ENCODE data around the gene EFEMP2. TPM values are rescaled to one million over a fixed set of nuclear protein-coding genes. Genes with fewer than 3 reads are reported as not detected.

EFEMP2 gene
- polyA plus RNA-seq, result 37.7 TPM
- long read RNA-seq, donor 1, transcript EFEMP2-201 (11 exons, 2,034 nt), result major isoform, 5 of 13 reads
- long read RNA-seq, donor 1, partial matches to known transcripts, result 8 of 13 reads
- long read RNA-seq, donor 1, other reads (novel, unspliced or antisense), result 0 of 13 reads
- long read RNA-seq, donor 2, transcript EFEMP2-201 (11 exons, 2,034 nt), result major isoform, 9 of 30 reads
- long read RNA-seq, donor 2, partial matches to known transcripts, result 20 of 30 reads
- long read RNA-seq, donor 2, other reads (novel, unspliced or antisense), result 0 of 30 reads
- long read RNA-seq, donor 3, result 0 reads
- long read RNA-seq, donor 4, partial matches to known transcripts, result 0 of 1 reads
- long read RNA-seq, donor 4, other reads (novel, unspliced or antisense), result 0 of 1 reads
- long read RNA-seq, donor 5, transcript EFEMP2-201 (11 exons, 2,034 nt), result major isoform, 15 of 16 reads
- long read RNA-seq, donor 5, partial matches to known transcripts, result 0 of 16 reads
- long read RNA-seq, donor 5, other reads (novel, unspliced or antisense), result 0 of 16 reads
- long read RNA-seq, donor 6, transcript EFEMP2-201 (11 exons, 2,034 nt), result major isoform, 12 of 14 reads
- long read RNA-seq, donor 6, partial matches to known transcripts, result 0 of 14 reads
- long read RNA-seq, donor 6, other reads (novel, unspliced or antisense), result 0 of 14 reads
- long read RNA-seq, donor 7, transcript EFEMP2-201 (11 exons, 2,034 nt), result major isoform, 14 of 16 reads
- long read RNA-seq, donor 7, partial matches to known transcripts, result 0 of 16 reads
- long read RNA-seq, donor 7, other reads (novel, unspliced or antisense), result 0 of 16 reads
- long read RNA-seq, donor 8, transcript EFEMP2-201 (11 exons, 2,034 nt), result major isoform, 12 of 15 reads
- long read RNA-seq, donor 8, partial matches to known transcripts, result 0 of 15 reads
- long read RNA-seq, donor 8, other reads (novel, unspliced or antisense), result 0 of 15 reads
- long read RNA-seq, donor 9, transcript EFEMP2-201 (11 exons, 2,034 nt), result major isoform, 14 of 22 reads
- long read RNA-seq, donor 9, partial matches to known transcripts, result 5 of 22 reads
- long read RNA-seq, donor 9, other reads (novel, unspliced or antisense), result 0 of 22 reads
- long read RNA-seq, donor 10, transcript EFEMP2-201 (11 exons, 2,034 nt), result major isoform, 6 of 10 reads
- long read RNA-seq, donor 10, partial matches to known transcripts, result 0 of 10 reads
- long read RNA-seq, donor 10, other reads (novel, unspliced or antisense), result 0 of 10 reads
- long read RNA-seq, donor 11, transcript EFEMP2-201 (11 exons, 2,034 nt), result major isoform, 9 of 11 reads
- long read RNA-seq, donor 11, partial matches to known transcripts, result 0 of 11 reads
- long read RNA-seq, donor 11, other reads (novel, unspliced or antisense), result 0 of 11 reads

DNA sequence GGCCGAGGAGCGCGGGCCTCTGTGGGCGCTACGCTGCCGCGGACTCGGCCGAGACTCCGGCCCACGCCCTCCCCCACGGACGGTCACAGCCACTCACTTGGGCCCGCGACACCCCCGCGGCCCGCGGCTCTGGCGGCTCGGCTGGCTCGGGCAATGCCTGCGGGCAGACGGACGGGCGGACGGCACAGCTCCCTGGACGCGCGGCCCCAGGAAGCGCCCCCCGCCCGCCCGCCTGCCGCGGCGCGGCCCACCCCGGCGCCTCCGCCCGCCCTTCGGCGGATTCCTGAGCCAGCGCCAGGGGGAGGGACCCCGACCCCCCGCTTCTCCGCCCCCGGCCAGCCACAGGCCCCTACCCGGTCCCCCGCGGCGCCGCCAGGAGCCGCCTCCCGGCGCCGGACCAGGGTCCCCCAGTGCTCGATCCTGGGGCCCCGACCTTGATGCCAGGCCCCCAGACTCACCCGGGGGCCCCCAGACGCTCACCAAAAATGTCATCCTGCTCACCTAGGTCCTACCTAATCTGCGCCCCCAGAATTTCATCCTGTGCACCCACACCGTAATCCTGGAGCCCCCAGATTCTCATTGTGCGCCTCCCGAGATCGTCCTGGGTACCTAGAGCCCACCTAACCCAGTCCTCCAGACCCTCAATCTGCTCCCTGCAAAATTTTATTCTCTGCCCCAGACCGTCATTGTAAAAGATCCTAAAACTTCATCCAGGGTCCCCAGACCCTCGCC lies at the start of gene EFEMP2:
Gene EFEMP2, minus strand, starts transcription at position 215 of the 732 bp plus-strand sequence. CDS start 446 bp downstream, outside the sequence.
- no peaks in the 10 kb centered on the region for H3K9me3 ChIP-seq (ENCODE audit: control insufficient read depth, low read depth, low read length)
- no CpG with 5 or more reads among the region's 69 CpGs for WGBS (ENCODE audit: insufficient coverage, low lambda C conversion rate)
- H3K4me1 ChIP-seq (ENCODE audit: control insufficient read depth, insufficient read depth, low read length), result peaks cover 13% of the 10 kb centered on the region
- H3K27me3 ChIP-seq (ENCODE audit: control insufficient read depth, insufficient read depth, low read length), result peaks cover 10% of the 10 kb centered on the region
- peaks cover 9% of the 10 kb centered on the region for H3K36me3 ChIP-seq (ENCODE audit: control insufficient read depth, insufficient read depth, low read length)
- DNase-seq, result peak in 1 of 2 donors; percentile 45
- H3K27ac ChIP-seq (ENCODE audit: low read length), result peak within 1 kb of the TSS; percentile 59
- peak within 1 kb of the TSS; percentile 54 for H3K4me3 ChIP-seq (ENCODE audit: low read length)

DNA sequence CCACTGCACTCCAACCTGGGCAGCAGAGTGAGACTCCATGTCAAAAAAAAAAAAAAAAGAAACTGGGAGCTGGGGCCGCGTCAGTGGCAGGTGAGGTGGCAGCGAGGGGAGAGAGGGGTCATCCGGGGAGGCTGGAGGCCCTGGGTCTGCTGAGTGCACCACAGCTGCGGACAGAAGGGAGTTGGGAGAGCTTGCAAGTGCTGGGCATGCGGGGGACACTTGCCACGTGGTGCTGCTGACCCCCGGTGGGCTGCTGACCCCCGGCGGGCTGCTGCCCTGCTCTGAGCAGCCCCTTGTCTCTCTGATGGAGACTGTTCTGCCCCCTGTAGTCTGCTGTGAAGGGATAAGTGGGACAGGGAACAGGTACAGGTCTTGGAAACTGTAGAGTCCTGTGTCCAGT lies 49.3 kb upstream of the EFEMP2 start:
- H3K4me1 ChIP-seq (ENCODE audit: control insufficient read depth, insufficient read depth, low read length), result peaks cover 20% of the 10 kb centered on the region
- no peak overlapping the region for H3K27ac ChIP-seq (ENCODE audit: low read length)
- no CpG with 5 or more reads among the region's 10 CpGs for WGBS (ENCODE audit: insufficient coverage, low lambda C conversion rate)
- no peak overlapping the region for H3K4me3 ChIP-seq (ENCODE audit: low read length)
- H3K9me3 ChIP-seq (ENCODE audit: control insufficient read depth, low read depth, low read length), result peaks cover 5% of the 10 kb centered on the region
- H3K36me3 ChIP-seq (ENCODE audit: control insufficient read depth, insufficient read depth, low read length), result peaks cover 19% of the 10 kb centered on the region
- DNase-seq, result no peak
- H3K27me3 ChIP-seq (ENCODE audit: control insufficient read depth, insufficient read depth, low read length), result no peaks in the 10 kb centered on the region

DNA sequence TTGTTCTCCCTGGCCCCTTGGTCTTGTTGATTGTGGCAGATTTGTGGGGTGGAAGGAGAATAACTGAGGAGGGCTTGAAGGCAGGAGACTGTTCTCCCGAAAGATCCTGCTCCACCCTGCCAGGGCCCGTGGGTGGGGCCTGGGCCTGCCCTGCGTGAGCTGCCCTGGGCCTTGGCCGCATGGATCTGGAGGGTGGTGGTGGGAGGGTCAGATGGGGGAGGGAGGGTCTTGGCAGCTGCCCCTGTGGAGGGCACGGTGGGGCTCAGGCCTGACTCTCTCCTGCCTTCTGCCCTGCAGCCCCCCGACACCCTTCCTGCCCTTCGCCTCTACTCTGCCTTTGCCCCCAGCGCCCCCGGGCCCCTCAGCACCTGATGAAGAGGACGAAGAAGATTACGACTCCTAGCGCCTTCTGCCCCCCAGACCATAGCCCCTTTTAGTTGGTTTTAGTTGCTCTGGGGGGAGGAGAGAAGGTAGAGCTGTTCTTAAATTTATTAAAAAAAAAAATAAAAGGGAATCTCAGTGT lies 48.5 kb upstream of the EFEMP2 start:
- Histone ChIP-seq H3K4me1 (ENCODE audit: control insufficient read depth, insufficient read depth, low read length) (peaks cover 20% of the 10 kb centered on the region), H3K9me3 (ENCODE audit: control insufficient read depth, low read depth, low read length) (peaks cover 5% of the 10 kb centered on the region), H3K36me3 (ENCODE audit: control insufficient read depth, insufficient read depth, low read length) (peaks cover 24% of the 10 kb centered on the region), H3K27ac (ENCODE audit: low read length) (no peak overlapping the region), H3K4me3 (ENCODE audit: low read length) (no peak overlapping the region), H3K27me3 (ENCODE audit: control insufficient read depth, insufficient read depth, low read length) (no peaks in the 10 kb centered on the region)
- WGBS (ENCODE audit: insufficient coverage, low lambda C conversion rate), result no CpG with 5 or more reads among the region's 12 CpGs
- DNase-seq, result no peak

DNA sequence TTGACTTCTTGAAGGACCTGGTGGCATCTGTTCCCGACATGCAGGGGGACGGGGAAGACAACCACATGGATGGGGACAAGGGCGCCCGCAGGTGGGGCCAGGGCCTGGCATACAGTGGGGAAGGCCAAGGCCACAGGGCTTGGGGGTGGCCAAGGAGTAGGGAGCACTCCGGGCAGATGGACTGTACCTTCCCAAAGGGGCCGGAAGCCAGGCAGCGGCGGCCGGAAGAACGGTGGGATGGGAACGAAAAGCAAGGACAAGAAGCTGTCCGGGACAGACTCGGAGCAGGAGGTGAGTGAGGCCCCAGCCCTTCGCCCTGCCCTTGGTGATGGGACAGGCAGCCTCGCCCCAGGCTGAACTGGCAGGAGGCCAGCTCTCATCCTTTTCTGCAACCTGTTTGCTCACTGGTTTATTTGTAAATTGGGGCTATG lies 47.8 kb upstream of the EFEMP2 start:
- peak overlapping the region; percentile 78 for H3K4me3 ChIP-seq (ENCODE audit: low read length)
- no peak for DNase-seq

DNA sequence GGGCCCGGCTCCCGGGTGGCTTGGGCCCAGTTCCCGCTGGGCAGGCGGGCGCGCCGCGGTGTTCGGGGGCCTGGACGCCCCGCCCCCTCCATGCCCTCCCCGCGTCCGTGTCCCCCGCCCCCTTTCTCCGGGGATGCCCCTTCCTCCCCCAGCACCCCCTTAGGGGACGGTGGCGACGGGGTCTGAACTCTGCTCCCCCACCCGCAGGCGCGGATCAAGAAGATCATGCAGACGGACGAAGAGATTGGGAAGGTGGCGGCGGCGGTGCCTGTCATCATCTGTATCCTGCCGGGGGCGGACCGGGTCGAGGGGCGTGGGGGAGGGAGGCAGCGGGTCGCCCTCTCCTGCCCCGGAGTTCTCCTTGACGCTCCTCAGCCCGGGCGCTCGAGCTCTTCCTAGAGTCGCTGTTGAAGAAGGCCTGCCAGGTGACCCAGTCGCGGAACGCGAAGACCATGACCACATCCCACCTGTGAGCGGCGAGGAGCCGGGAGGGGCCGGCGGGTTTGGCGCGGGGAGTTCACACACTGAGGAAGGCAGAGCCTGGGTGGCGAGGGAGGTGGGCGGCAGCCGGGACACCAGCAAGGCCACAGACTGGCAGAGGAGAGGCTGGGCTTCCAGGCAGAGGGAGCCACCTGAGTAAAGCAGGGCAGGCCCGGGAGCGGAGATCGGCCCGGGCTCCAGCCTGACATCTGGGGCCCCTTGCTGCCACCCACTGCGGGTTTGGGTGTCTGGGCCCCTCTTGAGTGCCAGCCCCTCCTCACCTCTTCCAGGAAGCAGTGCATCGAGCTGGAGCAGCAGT lies 47.2 kb upstream of the EFEMP2 start:
- Histone ChIP-seq H3K36me3 (ENCODE audit: control insufficient read depth, insufficient read depth, low read length) (peaks cover 24% of the 10 kb centered on the region), H3K27me3 (ENCODE audit: control insufficient read depth, insufficient read depth, low read length) (no peaks in the 10 kb centered on the region), H3K27ac (ENCODE audit: low read length) (peak overlapping the region; percentile 42), H3K4me3 (ENCODE audit: low read length) (peak overlapping the region; percentile 78), H3K4me1 (ENCODE audit: control insufficient read depth, insufficient read depth, low read length) (peaks cover 20% of the 10 kb centered on the region), H3K9me3 (ENCODE audit: control insufficient read depth, low read depth, low read length) (peaks cover 5% of the 10 kb centered on the region)
- DNase-seq, result peak in 1 of 2 donors; percentile 62
- WGBS (ENCODE audit: insufficient coverage, low lambda C conversion rate), result no CpG with 5 or more reads among the region's 60 CpGs

More for the DNA sequence above, 47.8 kb upstream of the EFEMP2 start:
- no CpG with 5 or more reads among the region's 15 CpGs for WGBS (ENCODE audit: insufficient coverage, low lambda C conversion rate)
- Histone ChIP-seq H3K4me1 (ENCODE audit: control insufficient read depth, insufficient read depth, low read length) (peaks cover 20% of the 10 kb centered on the region), H3K27ac (ENCODE audit: low read length) (no peak overlapping the region), H3K9me3 (ENCODE audit: control insufficient read depth, low read depth, low read length) (peaks cover 5% of the 10 kb centered on the region), H3K36me3 (ENCODE audit: control insufficient read depth, insufficient read depth, low read length) (peaks cover 24% of the 10 kb centered on the region), H3K27me3 (ENCODE audit: control insufficient read depth, insufficient read depth, low read length) (no peaks in the 10 kb centered on the region)

DNA sequence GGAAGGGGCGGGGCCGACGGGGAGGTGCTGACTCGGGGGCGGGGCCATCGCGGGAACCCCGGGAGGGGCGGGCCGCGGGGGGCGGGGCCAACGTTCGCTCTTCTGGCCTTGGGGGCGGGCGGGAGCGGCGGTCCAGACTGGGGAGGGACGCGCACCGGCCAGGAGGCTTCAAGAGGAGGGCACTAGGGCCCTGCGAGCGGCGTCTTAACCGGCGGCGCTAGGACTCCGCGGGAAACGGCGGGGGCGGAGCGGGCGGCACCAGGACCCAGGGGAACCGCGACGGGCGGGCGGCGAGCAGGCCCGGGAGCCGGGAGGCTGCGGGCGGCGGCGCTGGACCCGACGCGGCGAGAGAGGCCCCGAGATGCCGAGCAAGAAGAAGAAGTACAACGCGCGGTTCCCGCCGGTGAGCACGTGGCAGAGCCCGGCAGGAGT lies 46.6 kb upstream of the EFEMP2 start, which contains the start of gene DRAP1:
Gene DRAP1, plus strand, starts transcription at position 286 of the 432 bp plus-strand sequence. Its CDS starts 76 bp downstream, at position 362.
- H3K4me1 ChIP-seq (ENCODE audit: control insufficient read depth, insufficient read depth, low read length), result peaks cover 20% of the 10 kb centered on the region
- DNase-seq, result peak; percentile 97 to 99
- peak within 1 kb of the TSS; percentile 97 for H3K4me3 ChIP-seq (ENCODE audit: low read length)
- peaks cover 24% of the 10 kb centered on the region for H3K36me3 ChIP-seq (ENCODE audit: control insufficient read depth, insufficient read depth, low read length)
- peak within 1 kb of the TSS; percentile 42 for H3K27ac ChIP-seq (ENCODE audit: low read length)
- H3K9me3 ChIP-seq (ENCODE audit: control insufficient read depth, low read depth, low read length), result peaks cover 5% of the 10 kb centered on the region
- no CpG with 5 or more reads among the region's 59 CpGs for WGBS (ENCODE audit: insufficient coverage, low lambda C conversion rate)
- H3K27me3 ChIP-seq (ENCODE audit: control insufficient read depth, insufficient read depth, low read length), result no peaks in the 10 kb centered on the region

DNA sequence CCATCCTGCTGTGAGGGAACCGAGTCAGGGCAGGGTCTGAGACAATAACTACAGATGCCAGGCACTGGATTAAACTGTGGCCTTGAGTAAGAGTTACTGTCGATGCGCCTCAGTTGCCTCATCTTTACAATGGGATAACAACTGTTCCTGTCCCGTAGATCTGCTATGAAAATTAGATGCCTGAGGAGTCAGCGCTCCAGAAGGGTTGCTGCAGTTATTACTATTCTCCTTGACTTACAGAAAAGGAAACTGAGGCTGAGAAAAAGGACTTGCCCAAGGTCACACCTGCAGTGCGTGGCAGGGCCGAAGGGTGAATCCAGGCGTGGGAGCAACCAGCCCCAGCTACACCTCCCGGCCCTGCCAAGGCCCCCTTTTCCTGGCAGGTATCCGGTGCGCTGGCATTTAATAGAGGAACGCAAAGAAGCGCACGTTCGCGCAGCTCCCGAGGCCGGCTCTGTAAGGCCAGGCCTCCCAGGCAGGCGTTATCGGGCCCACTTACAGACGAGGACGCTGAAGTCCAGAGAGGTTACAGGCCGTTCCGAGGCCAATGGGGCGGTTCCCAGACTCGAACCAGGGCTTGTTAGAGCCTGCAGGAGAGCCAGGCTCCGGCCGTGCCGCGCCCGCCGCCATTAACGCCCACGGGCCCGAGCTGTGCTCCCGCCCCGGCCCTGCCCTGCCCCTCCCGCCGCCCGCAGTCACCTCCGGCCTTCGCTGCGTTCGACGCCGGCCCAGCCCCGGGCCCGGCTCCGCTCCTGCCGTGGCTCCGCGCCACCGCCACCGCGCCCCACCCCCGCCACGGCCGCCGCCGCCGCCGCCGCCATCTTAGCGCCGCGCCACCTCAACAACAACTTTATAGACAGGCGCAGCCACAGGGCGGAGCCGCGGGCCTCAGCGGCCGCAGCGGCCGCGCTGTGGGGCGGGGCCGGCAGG lies 45.9 kb upstream of the EFEMP2 start, which contains the start of gene C11orf68:
Gene C11orf68, minus strand, starts transcription at position 852 of the 930 bp plus-strand sequence. Its CDS starts 31 bp downstream, at position 821.
- DNase-seq, result no peak
- Histone ChIP-seq H3K9me3 (ENCODE audit: control insufficient read depth, low read depth, low read length) (peaks cover 5% of the 10 kb centered on the region), H3K4me3 (ENCODE audit: low read length) (peak within 1 kb of the TSS; percentile 97), H3K4me1 (ENCODE audit: control insufficient read depth, insufficient read depth, low read length) (peaks cover 20% of the 10 kb centered on the region), H3K27me3 (ENCODE audit: control insufficient read depth, insufficient read depth, low read length) (no peaks in the 10 kb centered on the region), H3K27ac (ENCODE audit: low read length) (peak within 1 kb of the TSS; percentile 42), H3K36me3 (ENCODE audit: control insufficient read depth, insufficient read depth, low read length) (peaks cover 24% of the 10 kb centered on the region)
- no CpG with 5 or more reads among the region's 77 CpGs for whole genome bisulfite sequencing (ENCODE audit: insufficient coverage, low lambda C conversion rate)

Measured in large intestine (tissue), 12 donors.